Renal cortex interstitium (tissue), 11 donors: ENCODE results near the gene RAD50. TPM values are rescaled to one million over a fixed set of nuclear protein-coding genes. Genes with fewer than 3 reads are reported as not detected.
"Not testable (repeated sequence)": the region's sequence is repeated elsewhere in the genome, so short reads cannot be mapped to it uniquely, and the experiment has no call there.

Experiments used
- DNase-seq, 11 donors: peaks; one replicate each; pipeline ENCODE4 v3.0.0-alpha.2; 2013; ENCODE audit warnings: low read depth in 9 of 11, low spot score in 4 of 11; ENCODE audit errors: extremely low read depth in 1 of 11
- polyA plus RNA-seq, 3 donors: library from polyadenylated mRNA; unstranded; fragments of 120-200 nt; gene quantifications; one replicate each; pipeline ENCODE4 v1.2.1, GENCODE V29; 2013; ENCODE audit not compliant: insufficient read length in 3 of 3

Gene RAD50
- polyA plus RNA-seq, 3 donors, result 36.6 to 49.9 (median 48.8) TPM

DNA sequence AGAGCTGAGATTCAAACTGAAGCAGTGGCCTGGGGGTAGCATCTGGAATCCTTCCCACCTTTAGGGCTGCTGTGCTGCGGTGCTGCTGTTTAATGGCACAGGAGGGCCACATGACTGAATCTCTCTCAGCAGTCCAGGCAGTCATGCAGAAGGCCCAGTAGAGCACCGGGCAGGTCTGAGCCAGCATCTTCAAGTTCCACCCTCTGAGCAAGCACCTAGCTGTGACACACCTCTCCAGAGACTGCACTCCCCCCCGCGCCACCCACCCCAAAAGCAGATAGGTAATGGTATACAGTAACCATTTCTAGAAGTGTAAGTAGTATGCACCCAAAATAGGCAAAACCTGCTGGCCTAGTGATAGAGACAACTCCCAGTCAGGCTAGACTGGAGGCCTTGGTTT lies 125.2 kb downstream of the RAD50 start:
- DNase-seq, result no peak

GRCh38 chr5:132684491-132684890 lies 127.7 kb downstream of the RAD50 start:
- DNase-seq, result no peak

DNA sequence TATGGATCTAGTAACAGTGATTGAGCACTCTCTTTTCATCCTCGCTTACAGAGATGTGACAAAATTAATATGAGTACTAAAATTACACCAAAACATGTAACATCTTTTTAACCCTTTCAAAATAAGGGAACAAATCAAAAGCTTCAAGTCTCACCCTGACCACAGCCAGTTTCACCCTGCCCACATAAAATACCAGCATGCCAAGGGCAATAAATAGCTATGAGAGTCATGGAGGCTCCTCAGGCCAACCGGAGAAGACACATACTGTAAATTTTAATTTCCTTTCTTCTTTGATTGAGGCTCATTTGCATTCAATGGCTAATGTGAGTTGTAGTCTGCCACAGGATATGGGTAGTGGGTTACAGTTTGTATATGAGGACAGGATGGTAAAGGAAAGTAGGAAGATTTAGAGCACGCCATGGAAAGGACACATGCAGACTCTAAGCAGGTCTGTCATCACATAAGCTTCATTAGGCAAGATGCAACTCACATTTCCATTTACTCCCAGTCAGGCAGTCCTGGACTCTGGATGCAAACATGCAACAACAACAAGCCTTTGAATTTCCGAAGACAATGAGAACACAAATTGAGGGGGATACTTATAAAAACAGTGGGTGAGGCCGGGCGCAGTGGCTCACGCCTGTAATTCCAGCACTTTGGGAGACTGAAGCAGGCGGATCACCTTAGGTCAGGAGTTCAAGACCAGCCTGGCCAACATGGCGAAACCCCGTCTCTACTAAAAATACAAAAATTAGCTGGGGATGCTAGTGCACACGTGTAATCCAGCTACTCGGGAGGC lies 128.3 kb downstream of the RAD50 start:
- DNase-seq, result no peak

DNA sequence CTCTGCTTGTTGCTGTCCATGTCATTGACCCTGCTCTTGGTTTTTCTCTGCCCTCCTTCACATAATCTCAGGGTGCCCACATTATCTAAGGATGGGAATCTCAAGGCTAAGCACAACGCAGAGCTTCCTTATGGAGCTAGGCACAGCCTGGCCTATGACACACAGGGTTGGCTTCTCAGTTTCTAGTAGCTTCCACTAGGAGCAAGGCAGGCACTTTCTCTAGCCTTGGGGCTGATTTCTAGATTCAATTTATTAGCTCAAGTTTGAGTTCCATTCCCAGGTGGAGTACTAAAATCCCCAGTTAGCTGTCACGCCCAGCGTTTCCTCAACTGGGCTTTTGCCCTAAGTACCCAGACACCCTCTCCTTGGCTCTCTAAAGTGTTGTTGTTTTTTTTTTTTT lies 129.4 kb downstream of the RAD50 start:
- no peak for DNase-seq

GRCh38 chr5:132687995-132688394 lies 131.2 kb downstream of the RAD50 start:
- no peak for DNase-seq

DNA sequence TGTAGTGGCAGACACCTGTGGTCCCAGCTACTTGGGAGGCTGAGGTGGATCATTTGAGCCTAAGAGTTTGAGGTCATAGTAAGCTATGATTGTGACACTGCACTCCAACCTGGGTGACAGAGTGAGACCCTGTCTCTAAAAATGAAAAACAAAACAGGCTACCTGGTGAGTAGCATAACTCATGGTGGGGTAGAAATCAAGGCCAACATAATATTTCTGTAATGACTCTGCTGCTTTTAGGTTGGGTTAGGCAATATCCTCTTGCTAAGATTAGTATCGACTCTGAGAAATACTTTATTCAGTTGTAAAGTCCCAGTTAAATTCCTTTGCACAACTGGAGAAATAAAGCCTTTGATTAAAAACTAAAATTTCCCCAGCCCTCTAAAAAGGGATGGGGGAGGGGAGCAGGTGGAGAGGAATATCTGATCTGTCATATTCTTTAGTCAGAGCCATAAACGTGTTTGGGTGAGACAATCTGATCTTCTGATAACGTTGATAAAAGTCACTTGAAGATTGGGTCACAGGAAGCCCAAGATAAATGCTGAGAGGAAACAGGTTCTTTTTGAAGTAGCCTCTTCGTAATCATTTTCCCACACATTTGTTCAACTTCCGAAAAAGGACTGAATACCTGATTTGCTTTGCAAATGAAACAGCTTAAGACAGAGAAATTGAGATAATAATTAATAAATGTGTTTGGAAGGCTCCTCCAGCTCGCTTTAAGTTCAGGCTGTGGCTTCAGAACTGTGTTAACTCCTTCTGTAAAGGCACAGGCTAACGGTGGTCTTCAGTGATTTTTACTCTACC lies 132.0 kb downstream of the RAD50 start:
- DNase-seq, result no peak

DNA sequence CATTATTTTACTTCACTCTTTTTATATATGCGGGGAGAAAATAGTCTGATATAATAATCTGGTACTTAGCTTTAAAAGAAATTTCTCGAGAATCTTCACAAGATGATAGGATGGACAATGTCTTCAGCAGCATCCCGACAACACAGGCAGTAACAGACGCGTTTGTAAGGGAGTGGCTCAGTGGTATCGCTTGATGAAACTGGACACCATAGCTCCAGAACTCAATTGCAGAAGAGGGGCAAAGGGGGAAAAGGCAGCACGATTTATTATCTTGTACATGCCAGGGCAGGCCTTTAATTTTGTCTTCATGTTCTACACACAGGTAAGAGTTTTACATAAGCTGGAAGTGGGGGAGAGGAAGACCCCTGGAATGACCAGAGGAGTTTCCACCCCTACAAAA lies 132.7 kb downstream of the RAD50 start:
- DNase-seq, result peak in 3 of 11 donors; percentile 13 to 23 (median 18)

DNA sequence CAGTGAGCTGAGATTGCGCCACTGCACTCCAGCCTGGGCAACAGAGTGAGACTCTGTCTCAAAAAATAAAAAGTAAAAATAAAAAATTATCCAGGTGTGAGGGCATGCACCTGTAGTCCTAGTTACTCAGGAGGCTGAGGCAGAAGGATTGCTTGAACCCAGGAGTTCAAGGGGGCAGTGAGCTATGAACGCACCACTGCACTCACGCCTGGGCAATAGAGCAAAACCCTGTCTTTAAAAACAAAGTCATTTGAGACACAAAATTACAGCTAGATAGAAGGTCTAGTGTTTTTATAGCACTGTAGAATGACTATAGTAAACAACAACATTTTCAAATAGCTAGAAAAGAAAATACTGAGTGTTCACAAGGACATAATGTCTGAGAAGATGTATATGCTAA lies 133.4 kb downstream of the RAD50 start:
- DNase-seq, result no peak

DNA sequence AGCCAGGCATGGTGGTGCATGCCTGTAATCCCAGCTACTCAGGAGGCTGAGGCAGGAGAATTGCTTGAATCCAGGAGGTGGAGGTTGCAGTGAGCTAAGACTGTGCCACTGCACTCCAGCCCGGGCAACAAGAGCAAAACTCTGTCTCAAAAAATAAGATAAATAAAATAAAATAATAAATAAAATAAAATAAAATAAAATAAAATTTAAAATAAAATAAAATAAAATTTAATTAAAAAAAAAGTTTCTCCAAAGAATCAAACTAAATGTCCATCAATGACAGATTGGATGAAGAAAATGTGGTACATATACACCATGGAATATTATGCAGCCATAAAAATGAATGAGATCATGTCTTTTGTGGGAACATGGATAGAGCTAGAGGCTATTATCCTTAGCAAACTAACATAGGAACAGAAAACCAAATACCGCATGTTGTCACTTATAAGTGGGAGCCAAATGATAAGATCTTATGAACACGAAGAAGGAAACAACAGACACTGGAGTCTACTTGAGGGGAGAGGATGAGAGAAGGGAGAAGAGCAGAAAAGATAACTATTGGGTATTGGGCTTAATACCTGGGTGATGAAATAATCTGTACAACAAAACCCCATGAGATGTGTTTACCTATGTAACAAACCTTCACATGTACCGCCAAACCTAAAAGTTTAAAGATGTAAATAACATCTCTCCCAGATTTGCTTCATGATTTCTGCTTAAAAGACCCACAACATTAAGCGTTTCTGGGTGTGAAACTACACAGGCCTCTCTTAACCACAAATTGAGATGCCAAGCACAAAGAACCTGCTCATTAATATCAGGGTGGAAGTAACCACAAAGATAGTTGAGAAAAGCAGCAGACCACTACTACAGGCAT lies 135.2 kb downstream of the RAD50 start:
- not testable (repeated sequence) for DNase-seq

GRCh38 chr5:132692632-132692967 lies 135.8 kb downstream of the RAD50 start:
- DNase-seq, result no peak

Other genes starting within 250 kb of the RAD50 start
- 10 to 100 TPM; 45.1 to 50.9 (median 49.4) TPM for gene SLC22A5, start 187.3 kb upstream of the RAD50 start, polyA plus RNA-seq
- 10 to 100 TPM; 13.3 to 15.4 (median 15.3) TPM for gene IRF1, start 66.2 kb upstream of the RAD50 start, polyA plus RNA-seq
- gene IL5, start 13.5 kb upstream of the RAD50 start, polyA plus RNA-seq, result not detected
- not detected for gene IL13, start 101.2 kb downstream of the RAD50 start, polyA plus RNA-seq
- gene IL4, start 117.0 kb downstream of the RAD50 start, polyA plus RNA-seq, result under 1 TPM in 1 of 3 donors, not detected in 2; 0.38 TPM
- gene KIF3A, start 180.6 kb downstream of the RAD50 start, polyA plus RNA-seq, result 10 to 100 TPM; 20.8 to 24.6 (median 21.3) TPM
- 1 to 10 TPM; 3.0 to 3.8 (median 3.7) TPM for gene CCNI2, start 190.4 kb downstream of the RAD50 start, polyA plus RNA-seq
- gene SEPTIN8, start 220.3 kb downstream of the RAD50 start, polyA plus RNA-seq, result 10 to 100 TPM; 78.6 to 82.1 (median 79.2) TPM